GM19395 (cell line): ENCODE data around the gene LPP.
"Not testable (repeated sequence)": the region's sequence is repeated elsewhere in the genome, so short reads cannot be mapped to it uniquely, and the experiment has no call there.

Experiments
- ATAC-seq: cut with Tn5 transposase; IDR thresholded peaks from one replicate; pipeline ENCODE4 v1.9.1; 2021; ENCODE audit warnings: mild to moderate bottlenecking, moderate library complexity; ENCODE audit not compliant: unreplicated experiment

LPP gene

GRCh38 chr3:188421836-188422540 is 268.0 kb downstream of the LPP start:
- peak; percentile 100 for ATAC-seq

DNA sequence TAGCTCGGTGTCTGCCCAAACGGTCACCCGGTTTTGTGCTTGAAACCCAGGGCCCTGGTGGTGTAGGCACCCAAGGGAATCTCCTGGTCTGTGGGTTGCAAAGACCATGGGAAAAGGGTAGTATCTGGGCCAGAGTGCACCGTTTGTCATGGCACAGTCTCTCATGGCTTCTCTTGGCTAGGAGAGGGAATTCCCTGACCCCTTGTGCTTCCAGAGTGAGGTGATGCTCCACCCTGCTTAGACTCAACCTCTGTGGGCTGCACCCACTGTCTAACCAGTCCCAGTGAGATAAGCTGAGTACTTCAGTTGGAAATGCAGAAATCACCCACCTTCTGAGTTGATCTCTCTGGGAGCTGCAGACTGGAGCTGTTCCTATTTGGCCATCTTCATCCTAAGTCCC is 274.0 kb downstream of the LPP start:
- not testable (repeated sequence) for ATAC-seq

GRCh38 chr3:188431040-188431439 is 277.1 kb downstream of the LPP start:
- ATAC-seq = no peak

DNA sequence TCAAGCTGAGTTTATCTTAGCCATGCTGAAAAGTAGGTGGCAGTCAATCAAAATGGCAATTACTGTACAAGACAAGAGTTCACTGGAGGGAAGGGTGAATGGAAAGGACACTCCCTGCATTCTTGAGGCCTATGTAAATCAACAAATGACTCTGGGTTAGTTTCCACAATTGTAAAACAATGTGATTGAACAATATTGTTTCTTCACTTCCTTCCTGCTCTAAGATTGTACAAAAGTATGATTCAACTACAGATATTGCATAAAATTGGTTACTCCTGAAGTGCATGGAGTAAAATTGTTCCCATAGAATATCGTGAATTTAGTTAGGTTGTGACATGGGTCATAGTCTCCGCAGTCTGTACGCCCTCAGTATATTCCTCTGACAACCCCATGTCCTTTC is 277.6 kb downstream of the LPP start:
- no peak for ATAC-seq

DNA sequence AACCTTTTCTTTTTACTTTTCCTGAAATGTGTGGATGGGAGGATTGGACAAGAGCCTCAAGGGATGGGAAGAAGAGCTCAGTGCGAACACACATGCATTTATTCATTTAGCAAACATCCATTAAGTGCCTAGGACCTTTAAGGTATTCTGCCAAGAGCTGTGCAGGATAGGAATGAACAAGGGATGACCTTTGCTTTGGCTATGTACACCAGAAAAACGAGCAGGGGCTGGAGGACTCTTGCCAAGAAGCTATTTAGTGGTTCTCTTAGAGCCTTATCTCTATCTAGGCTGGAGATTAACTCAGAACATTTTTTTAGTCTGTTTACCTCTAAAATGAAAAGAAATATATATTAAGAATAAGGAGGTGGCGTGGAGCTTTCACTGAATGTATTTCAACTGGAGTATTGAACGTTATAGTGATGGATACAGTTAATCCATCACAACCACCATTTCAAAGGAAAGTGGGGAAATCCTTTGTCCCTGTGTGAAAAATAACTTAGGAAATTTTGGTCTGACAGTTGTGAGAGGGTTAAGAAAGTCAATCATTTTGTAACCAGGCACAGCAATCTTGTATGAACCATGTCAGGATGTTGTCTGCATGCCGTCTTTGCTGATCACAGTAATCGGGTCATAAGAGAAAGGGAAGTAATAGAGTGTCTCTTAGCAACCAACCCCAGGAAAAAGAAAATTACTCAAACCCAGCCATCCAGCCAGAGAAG is 279.0 kb downstream of the LPP start:
- no peak for ATAC-seq

- ATAC-seq = no peak
Measured at GRCh38 chr3:188433521-188434150, 279.7 kb downstream of the LPP start.

DNA sequence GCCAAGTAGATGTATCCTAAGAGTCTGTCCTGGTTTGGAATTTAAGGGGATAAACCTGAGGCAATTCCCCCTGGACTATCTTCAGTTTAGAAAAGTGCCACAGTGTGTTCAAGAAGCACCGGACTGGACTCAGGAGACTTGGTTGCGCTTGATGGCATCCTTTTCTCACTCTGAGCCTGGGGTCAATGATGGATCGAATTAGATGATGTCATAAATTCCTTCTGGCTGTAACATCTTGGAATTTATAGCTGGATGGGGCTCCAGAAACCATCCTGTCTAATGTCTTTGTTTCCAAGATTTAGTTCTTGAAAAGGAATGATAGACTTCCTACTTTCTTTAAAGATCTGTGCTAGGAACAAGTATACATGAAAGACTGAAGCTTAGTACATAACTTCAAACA is 280.6 kb downstream of the LPP start:
- ATAC-seq = no peak

- ATAC-seq = no peak
Measured at GRCh38 chr3:188435266-188435665, 281.3 kb downstream of the LPP start.

GRCh38 chr3:188437926-188438325 is 284.0 kb downstream of the LPP start:
- ATAC-seq = no peak

DNA sequence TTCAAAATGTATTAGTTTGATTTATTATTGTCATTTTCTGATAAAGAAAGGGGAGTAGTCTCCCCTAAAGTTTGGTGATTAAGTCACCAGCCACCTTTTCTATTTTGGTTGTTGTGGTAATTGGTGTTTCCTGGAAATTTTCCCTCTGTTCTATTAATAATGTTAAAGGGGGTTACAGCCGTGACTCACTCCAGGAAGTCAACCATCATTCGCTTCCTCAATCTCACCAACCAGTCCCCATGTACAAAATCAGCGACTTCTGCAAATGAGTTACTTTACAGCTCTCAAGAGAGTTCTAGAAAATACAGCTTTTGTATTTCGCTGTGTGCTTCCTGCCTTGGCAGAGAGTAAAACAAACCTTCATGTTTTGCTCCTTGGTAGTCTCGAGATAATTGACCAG is 285.1 kb downstream of the LPP start:
- peak; percentile 94 for ATAC-seq

DNA sequence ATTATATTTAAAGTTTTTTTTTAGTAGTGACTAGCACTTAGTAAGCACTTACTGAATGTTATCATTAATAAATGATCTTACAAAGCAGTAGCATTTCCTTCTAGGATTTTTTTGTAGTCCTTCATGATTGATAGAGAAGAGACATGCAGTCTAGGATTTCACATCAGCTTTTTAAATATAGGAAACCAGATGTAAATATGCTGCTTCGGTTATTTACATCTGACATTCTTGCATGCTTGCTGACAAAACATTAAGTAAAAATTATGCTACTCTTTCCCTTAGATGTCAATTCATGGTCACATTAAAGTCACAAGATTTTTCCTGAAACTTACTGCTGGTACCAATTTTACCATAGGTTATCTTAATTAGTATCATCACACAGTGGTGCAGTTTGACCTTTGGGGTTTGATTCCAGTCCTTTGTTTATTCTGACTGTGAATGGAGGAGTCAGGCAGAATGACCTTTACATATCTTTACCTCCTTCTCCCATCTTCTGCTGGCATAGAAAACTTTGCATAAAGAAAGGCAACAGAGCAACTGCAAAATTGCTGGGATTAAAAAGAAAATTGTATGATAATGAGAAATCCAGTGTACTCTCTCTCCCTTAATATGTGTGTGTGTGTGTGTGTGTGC is 286.5 kb downstream of the LPP start:
- ATAC-seq = no peak

GRCh38 chr3:188442430-188442829 is 288.5 kb downstream of the LPP start:
- ATAC-seq = no peak

- not testable (repeated sequence) for ATAC-seq
Measured at GRCh38 chr3:188445175-188445574, 291.2 kb downstream of the LPP start.

DNA sequence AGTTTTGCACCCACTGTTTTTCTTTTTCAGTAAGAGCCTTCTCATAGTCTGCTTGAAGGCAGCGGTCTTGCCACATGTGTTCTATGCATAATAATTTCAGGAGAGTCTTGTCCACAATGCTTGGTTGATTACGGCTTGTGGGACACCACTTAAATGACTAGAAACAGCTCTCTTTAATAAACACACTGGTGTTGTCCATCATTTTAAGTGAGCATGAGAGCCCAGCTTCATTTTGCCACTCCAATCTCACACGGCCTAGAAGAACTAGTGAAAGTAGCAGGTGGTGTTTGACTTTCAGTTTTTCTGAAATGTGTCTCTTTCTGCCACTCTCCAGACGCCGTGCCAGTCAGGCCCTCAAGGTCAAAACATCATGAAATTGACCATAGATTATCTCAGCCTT is 292.1 kb downstream of the LPP start:
- peak; percentile 78 for ATAC-seq

DNA sequence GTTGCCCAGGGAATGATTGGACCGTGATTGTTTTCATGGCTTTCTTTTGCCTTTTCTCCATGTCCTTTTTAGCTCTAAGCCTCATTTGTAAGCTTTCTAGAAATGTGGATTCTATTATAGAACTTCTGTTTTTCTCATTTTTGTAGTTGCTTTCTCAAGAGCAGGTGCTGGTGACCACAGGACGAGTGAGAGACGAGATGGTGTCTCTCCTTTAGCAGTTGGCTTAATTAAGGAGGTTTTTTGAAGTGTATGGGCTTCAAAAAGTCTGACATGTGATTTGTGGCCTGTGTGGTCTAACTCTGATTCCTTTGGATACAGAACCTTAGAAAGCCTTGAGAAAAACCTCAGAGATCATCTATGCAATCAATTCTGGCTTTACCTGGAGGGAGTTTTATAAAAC is 292.8 kb downstream of the LPP start:
- peak; percentile 77 for ATAC-seq

GRCh38 chr3:188448813-188449212 is 294.9 kb downstream of the LPP start:
- ATAC-seq = no peak

- no peak for ATAC-seq
Measured at GRCh38 chr3:188449421-188449820, 295.5 kb downstream of the LPP start.

DNA sequence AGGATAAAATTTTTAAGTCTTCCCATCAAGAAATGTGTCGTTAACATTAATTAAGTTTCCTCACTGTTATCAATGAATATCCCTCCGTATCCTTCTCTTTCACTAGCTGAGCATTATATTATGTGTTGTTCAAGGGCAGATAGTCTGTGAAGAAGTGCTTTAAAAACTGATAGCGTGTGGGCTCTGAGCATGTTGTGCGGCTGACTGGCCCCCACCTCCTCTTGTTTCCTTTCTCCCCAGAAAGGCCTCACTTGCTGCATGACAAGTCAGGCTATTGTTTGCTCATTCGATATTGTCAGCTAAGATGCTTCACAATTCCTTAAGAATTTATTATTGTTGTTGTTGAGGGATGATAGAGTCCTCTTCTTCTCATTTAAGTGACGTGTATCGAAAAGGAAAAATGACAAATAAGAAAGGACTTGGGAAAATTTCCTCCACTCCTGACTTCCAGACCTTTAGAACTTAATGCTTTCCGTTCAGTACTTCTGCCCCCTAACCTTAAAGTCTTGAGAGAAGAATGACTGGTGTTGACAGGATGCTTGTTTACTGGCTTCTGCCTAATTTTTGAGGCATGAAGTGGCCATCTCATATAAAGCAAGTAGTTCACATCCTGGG is 298.3 kb downstream of the LPP start:
- ATAC-seq = no peak

- ATAC-seq = no peak
Measured at GRCh38 chr3:188453431-188454384, 299.8 kb downstream of the LPP start.

DNA sequence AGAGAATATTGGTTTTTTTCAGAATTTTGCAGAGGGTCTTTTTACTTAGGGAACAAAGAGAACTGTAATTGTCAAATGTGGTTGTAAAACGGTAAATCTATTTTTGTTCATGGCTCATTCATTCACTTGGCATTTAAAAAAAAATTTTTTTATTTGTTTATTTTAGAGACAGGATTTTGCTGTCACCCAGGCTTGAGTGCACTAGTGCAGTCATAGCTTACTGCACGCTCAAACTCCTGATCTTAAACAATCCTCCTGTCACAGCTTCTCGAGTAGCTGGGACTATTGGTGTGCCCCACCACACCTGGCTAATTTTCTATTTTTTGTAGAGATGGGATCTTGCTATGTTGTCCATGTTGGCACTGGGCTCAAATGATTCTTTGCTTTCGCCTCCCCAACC is 301.8 kb downstream of the LPP start:
- no peak for ATAC-seq
